Subcutaneous adipose tissue (tissue), 4 donors: ENCODE results near the gene KLHL6. TPM values are rescaled to one million over a fixed set of nuclear protein-coding genes. Genes with fewer than 3 reads are reported as not detected.

Experiments
- CTCF ChIP-seq: fragments of 450-650 bp; IDR thresholded peaks from one replicate; pipeline ENCODE4 v1.5.1; 2016; ENCODE audit warnings: low read depth, mild to moderate bottlenecking, control low read depth, antibody characterized with exemption, moderate library complexity
- total RNA-seq, 4 donors: library from RNA; depleted of rRNA; stranded (reverse); fragments of >200 nt; gene quantifications; one replicate each; pipeline ENCODE4 v1.1.0, GENCODE V29; 2016

KLHL6 gene
- total RNA-seq, 4 donors from 2014 or later = 2.4 to 18.7 (median 3.4) TPM

GRCh38 chr3:183449791-183450190, 105.7 kb downstream of the KLHL6 start:
- TF ChIP-seq CTCF = no peak

GRCh38 chr3:183449391-183449790, 106.1 kb downstream of the KLHL6 start:
- TF ChIP-seq CTCF = no peak

- no peak for TF ChIP-seq CTCF
These were observed 107.0 kb downstream of the KLHL6 start for GRCh38 chr3:183448369-183449128.

GRCh38 chr3:183447206-183448001, 108.1 kb downstream of the KLHL6 start:
- no peak for TF ChIP-seq CTCF

- TF ChIP-seq CTCF = no peak
These were observed 108.7 kb downstream of the KLHL6 start for GRCh38 chr3:183446838-183447205.

GRCh38 chr3:183444748-183445147, 110.8 kb downstream of the KLHL6 start:
- TF ChIP-seq CTCF = no peak
